Stimulated activated memory B cell treated with anti-CD40 and anti-IgM and Interleukin-4, amounts not matched to agents 10 μg/mL and 1 μg/mL and 100 μg/mL, for 72 hours (primary cell): ENCODE measurements around the gene ARGFX.

Experiments used
- ATAC-seq: fragments of 150-1000 bp; cut with Tn5 transposase; 2 replicates; pipeline ENCODE4 v1.10.0; 2021
- H3K27ac Mint-ChIP-seq: one replicate; pipeline ENCODE4 v1.8.0; 2022; ENCODE audit warnings: mild to moderate bottlenecking, mixed read lengths
- H3K27me3 Mint-ChIP-seq: one replicate; pipeline ENCODE4 v1.8.0; 2022; ENCODE audit warnings: mixed read lengths
- H3K36me3 Mint-ChIP-seq: one replicate; pipeline ENCODE4 v1.8.0; 2022; ENCODE audit warnings: mixed read lengths
- H3K4me1 Mint-ChIP-seq: one replicate; pipeline ENCODE4 v1.8.0; 2022; ENCODE audit warnings: mixed read lengths
- H3K4me3 Mint-ChIP-seq: one replicate; pipeline ENCODE4 v1.8.0; 2022; ENCODE audit warnings: mild to moderate bottlenecking, moderate library complexity, mixed read lengths
- H3K9me3 Mint-ChIP-seq: one replicate; pipeline ENCODE4 v1.8.0; 2022; ENCODE audit warnings: mixed read lengths

Gene ARGFX

GRCh38 chr3:121567649-121568048 lies at the start of gene ARGFX:
Gene ARGFX (plus strand): TSS chr3:121567949. CDS start chr3:121570714, 2,765 bp downstream.
- Mint-ChIP-seq H3K27me3 (no peaks in the 10 kb centered on the region), H3K4me1 (no peaks in the 10 kb centered on the region), H3K36me3 (no peaks in the 10 kb centered on the region), H3K27ac (no peak within 1 kb of the TSS), H3K9me3 (no peaks in the 10 kb centered on the region), H3K4me3 (no peak within 1 kb of the TSS)
- no peak for ATAC-seq

- H3K27ac Mint-ChIP-seq: no peak overlapping the region
- H3K4me1 Mint-ChIP-seq: no peaks in the 10 kb centered on the region
- H3K27me3 Mint-ChIP-seq: no peaks in the 10 kb centered on the region
- peaks cover 8% of the 10 kb centered on the region for H3K9me3 Mint-ChIP-seq
- no peak for ATAC-seq
- H3K36me3 Mint-ChIP-seq: peaks cover 21% of the 10 kb centered on the region
- H3K4me3 Mint-ChIP-seq: no peak overlapping the region
Measured at GRCh38 chr3:121517953-121518655, 49.6 kb upstream of the ARGFX start.

GRCh38 chr3:121520510-121520909 lies 47.2 kb upstream of the ARGFX start:
- Mint-ChIP-seq H3K9me3 (peaks cover 5% of the 10 kb centered on the region), H3K27me3 (no peaks in the 10 kb centered on the region), H3K27ac (no peak overlapping the region), H3K36me3 (peaks cover 26% of the 10 kb centered on the region), H3K4me3 (no peak overlapping the region), H3K4me1 (no peaks in the 10 kb centered on the region)
- no peak for ATAC-seq

- H3K4me1 Mint-ChIP-seq: peaks cover 8% of the 10 kb centered on the region
- H3K27me3 Mint-ChIP-seq: no peaks in the 10 kb centered on the region
- H3K4me3 Mint-ChIP-seq: no peak overlapping the region
- no peak overlapping the region for H3K27ac Mint-ChIP-seq
- H3K9me3 Mint-ChIP-seq: no peaks in the 10 kb centered on the region
- H3K36me3 Mint-ChIP-seq: peaks cover 4% of the 10 kb centered on the region
- ATAC-seq: no peak
Measured at GRCh38 chr3:121529308-121529707, 38.4 kb upstream of the ARGFX start.

GRCh38 chr3:121531269-121531668 lies 36.5 kb upstream of the ARGFX start:
- H3K27ac Mint-ChIP-seq: peak overlapping the region; percentile 62
- no peaks in the 10 kb centered on the region for H3K27me3 Mint-ChIP-seq
- peaks cover 8% of the 10 kb centered on the region for H3K4me1 Mint-ChIP-seq
- no peaks in the 10 kb centered on the region for H3K9me3 Mint-ChIP-seq
- ATAC-seq: peak; percentile 68
- H3K4me3 Mint-ChIP-seq: no peak overlapping the region
- peaks cover 5% of the 10 kb centered on the region for H3K36me3 Mint-ChIP-seq

- H3K4me3 Mint-ChIP-seq: no peak overlapping the region
- H3K36me3 Mint-ChIP-seq: no peaks in the 10 kb centered on the region
- H3K27me3 Mint-ChIP-seq: no peaks in the 10 kb centered on the region
- no peak for ATAC-seq
- H3K9me3 Mint-ChIP-seq: no peaks in the 10 kb centered on the region
- H3K4me1 Mint-ChIP-seq: peaks cover 17% of the 10 kb centered on the region
- H3K27ac Mint-ChIP-seq: no peak overlapping the region
Measured at GRCh38 chr3:121542924-121543323, 24.8 kb upstream of the ARGFX start.

GRCh38 chr3:121545049-121545573 lies 22.6 kb upstream of the ARGFX start:
- H3K27ac Mint-ChIP-seq: peak overlapping the region; percentile 71
- no peak for ATAC-seq
- peaks cover 33% of the 10 kb centered on the region for H3K4me1 Mint-ChIP-seq
- no peaks in the 10 kb centered on the region for H3K27me3 Mint-ChIP-seq
- H3K9me3 Mint-ChIP-seq: no peaks in the 10 kb centered on the region
- peak overlapping the region; percentile 70 for H3K4me3 Mint-ChIP-seq
- H3K36me3 Mint-ChIP-seq: no peaks in the 10 kb centered on the region

GRCh38 chr3:121545574-121546455 lies 21.9 kb upstream of the ARGFX start, which contains the start of gene POLQ:
Gene POLQ (minus strand): TSS chr3:121545988. CDS start chr3:121545877, 111 bp downstream.
- ATAC-seq: peak; percentile 97
- Mint-ChIP-seq H3K4me1 (peaks cover 33% of the 10 kb centered on the region), H3K9me3 (no peaks in the 10 kb centered on the region), H3K27me3 (no peaks in the 10 kb centered on the region), H3K4me3 (peak within 1 kb of the TSS; percentile 77), H3K36me3 (no peaks in the 10 kb centered on the region), H3K27ac (peak within 1 kb of the TSS; percentile 71)

GRCh38 chr3:121552379-121552778 lies 15.4 kb upstream of the ARGFX start:
- peaks cover 31% of the 10 kb centered on the region for H3K4me1 Mint-ChIP-seq
- no peak overlapping the region for H3K4me3 Mint-ChIP-seq
- H3K9me3 Mint-ChIP-seq: peaks cover 5% of the 10 kb centered on the region
- no peaks in the 10 kb centered on the region for H3K27me3 Mint-ChIP-seq
- H3K27ac Mint-ChIP-seq: no peak overlapping the region
- ATAC-seq: no peak
- no peaks in the 10 kb centered on the region for H3K36me3 Mint-ChIP-seq

- no peak overlapping the region for H3K27ac Mint-ChIP-seq
- H3K36me3 Mint-ChIP-seq: no peaks in the 10 kb centered on the region
- H3K4me1 Mint-ChIP-seq: peaks cover 31% of the 10 kb centered on the region
- H3K9me3 Mint-ChIP-seq: peaks cover 5% of the 10 kb centered on the region
- no peak for ATAC-seq
- no peaks in the 10 kb centered on the region for H3K27me3 Mint-ChIP-seq
- no peak overlapping the region for H3K4me3 Mint-ChIP-seq
Measured at GRCh38 chr3:121552797-121553196, 15.0 kb upstream of the ARGFX start.

- no peak for ATAC-seq
- Mint-ChIP-seq H3K27me3 (peaks cover 9% of the 10 kb centered on the region), H3K36me3 (no peaks in the 10 kb centered on the region), H3K4me1 (peaks cover 9% of the 10 kb centered on the region), H3K9me3 (peaks cover 5% of the 10 kb centered on the region), H3K27ac (no peak overlapping the region), H3K4me3 (no peak overlapping the region)
Measured at GRCh38 chr3:121557426-121557934, 10.3 kb upstream of the ARGFX start.

- Mint-ChIP-seq H3K4me1 (no peaks in the 10 kb centered on the region), H3K4me3 (no peak overlapping the region), H3K27me3 (peaks cover 9% of the 10 kb centered on the region), H3K36me3 (no peaks in the 10 kb centered on the region), H3K9me3 (no peaks in the 10 kb centered on the region), H3K27ac (no peak overlapping the region)
- no peak for ATAC-seq
Measured at GRCh38 chr3:121562148-121562547, 5.6 kb upstream of the ARGFX start.

- H3K4me3 Mint-ChIP-seq: no peak overlapping the region
- no peaks in the 10 kb centered on the region for H3K4me1 Mint-ChIP-seq
- H3K27me3 Mint-ChIP-seq: no peaks in the 10 kb centered on the region
- H3K27ac Mint-ChIP-seq: no peak overlapping the region
- H3K9me3 Mint-ChIP-seq: no peaks in the 10 kb centered on the region
- ATAC-seq: no peak
- no peaks in the 10 kb centered on the region for H3K36me3 Mint-ChIP-seq
Measured at GRCh38 chr3:121566773-121567172, 976 bp upstream of the ARGFX start.

- H3K4me3 Mint-ChIP-seq: no peak overlapping the region
- H3K4me1 Mint-ChIP-seq: no peaks in the 10 kb centered on the region
- no peak overlapping the region for H3K27ac Mint-ChIP-seq
- H3K36me3 Mint-ChIP-seq: no peaks in the 10 kb centered on the region
- no peak for ATAC-seq
- H3K27me3 Mint-ChIP-seq: peaks cover 11% of the 10 kb centered on the region
- H3K9me3 Mint-ChIP-seq: no peaks in the 10 kb centered on the region
Measured at GRCh38 chr3:121574449-121574848, 6.7 kb downstream of the ARGFX start.

GRCh38 chr3:121581691-121582090 lies 13.9 kb downstream of the ARGFX start:
- no peak overlapping the region for H3K27ac Mint-ChIP-seq

More at GRCh38 chr3:121581691-121582090, 13.9 kb downstream of the ARGFX start:
- H3K4me1 Mint-ChIP-seq: no peaks in the 10 kb centered on the region
- H3K9me3 Mint-ChIP-seq: no peaks in the 10 kb centered on the region
- H3K27me3 Mint-ChIP-seq: peaks cover 26% of the 10 kb centered on the region
- H3K36me3 Mint-ChIP-seq: no peaks in the 10 kb centered on the region
- ATAC-seq: no peak
- no peak overlapping the region for H3K4me3 Mint-ChIP-seq
